DLD1 (cell line): ENCODE measurements around the gene DNMT3B.
"Not testable (repeated sequence)": the region's sequence is repeated elsewhere in the genome, so short reads cannot be mapped to it uniquely, and the experiment has no call there.

Source experiments
- in situ Hi-C: cut with HindIII; loops from 2 replicates; pipeline ENCODE4 v1.10.0; 2017; ENCODE audit warnings: low sequenced_read_pairs

The DNMT3B gene

DNA sequence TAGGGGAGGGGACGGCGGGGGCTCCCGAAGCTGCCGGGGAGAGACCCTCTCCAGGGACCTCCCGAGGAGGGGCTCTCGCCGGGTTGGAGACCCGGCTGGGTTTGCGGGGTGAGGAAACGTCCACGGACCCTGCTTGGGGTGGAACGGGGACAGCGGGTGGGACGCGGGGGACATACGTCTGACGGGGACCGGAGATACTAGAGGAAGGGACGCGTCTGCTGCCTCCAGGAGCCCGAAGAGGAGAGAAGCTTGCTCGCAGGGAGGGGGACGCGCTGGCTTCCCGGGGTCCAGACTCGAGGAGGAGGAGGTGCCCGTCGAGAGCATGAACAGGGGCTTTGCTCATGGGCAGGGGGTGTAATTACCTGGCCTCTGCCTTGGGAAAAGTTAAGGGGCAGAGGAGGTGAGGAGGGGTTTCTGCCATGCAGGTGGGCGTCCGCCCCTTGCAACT is 593 bp downstream of the DNMT3B start:
- in situ Hi-C loops, result no loop called here

- in situ Hi-C loops, result no loop called here
Measured at GRCh38 chr20:32763202-32764004, 1.2 kb downstream of the DNMT3B start.

DNA sequence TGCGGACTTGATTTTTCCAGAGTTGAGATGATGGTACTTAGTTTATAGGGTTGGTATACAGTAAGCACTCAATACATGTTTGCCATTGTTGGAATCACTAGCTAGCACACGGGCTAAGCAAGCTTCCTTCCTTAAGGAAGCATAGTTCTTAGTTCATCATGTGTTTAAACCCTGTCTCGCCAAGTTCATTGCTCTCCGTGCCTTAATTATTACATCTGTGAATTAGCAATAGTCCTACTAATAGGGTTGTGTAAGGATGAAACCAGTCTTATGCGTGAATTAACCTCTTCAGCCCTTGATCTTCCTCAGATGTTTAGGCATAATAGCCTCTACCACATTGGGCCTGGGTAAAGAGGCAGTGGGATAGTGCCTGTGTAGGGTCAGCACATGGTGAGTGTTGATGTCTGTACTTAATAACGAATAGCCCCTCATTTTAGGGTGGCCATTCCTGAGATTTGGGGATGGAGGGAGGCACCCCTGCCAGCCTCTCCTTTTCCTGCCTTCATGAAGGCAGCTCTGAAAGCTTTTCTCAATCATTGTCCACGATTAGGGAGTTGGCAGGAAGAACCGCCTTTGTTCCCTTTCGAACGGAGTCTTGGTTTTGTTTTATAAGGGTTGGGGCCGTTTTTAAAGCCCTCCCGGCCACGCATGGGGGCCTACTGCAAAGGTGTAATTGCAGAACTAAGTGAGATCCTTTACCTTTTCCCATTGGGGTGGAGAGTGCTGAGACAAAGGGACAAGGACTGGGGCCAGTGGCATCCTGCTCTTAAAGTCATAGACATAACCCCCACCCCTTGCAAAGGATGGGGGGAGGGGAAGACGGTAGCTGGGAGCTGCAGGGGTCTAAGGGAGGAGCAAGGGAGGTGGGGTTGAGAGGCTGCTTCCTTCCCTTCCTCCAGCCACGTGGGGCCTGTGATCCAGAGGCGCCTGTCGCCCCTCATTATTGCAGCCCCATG is 2.1 kb downstream of the DNMT3B start:
- in situ Hi-C loops, result no loop called here

- in situ Hi-C loops, result not testable (repeated sequence)
Measured at GRCh38 chr20:32765230-32765875, 3.2 kb downstream of the DNMT3B start.

DNA sequence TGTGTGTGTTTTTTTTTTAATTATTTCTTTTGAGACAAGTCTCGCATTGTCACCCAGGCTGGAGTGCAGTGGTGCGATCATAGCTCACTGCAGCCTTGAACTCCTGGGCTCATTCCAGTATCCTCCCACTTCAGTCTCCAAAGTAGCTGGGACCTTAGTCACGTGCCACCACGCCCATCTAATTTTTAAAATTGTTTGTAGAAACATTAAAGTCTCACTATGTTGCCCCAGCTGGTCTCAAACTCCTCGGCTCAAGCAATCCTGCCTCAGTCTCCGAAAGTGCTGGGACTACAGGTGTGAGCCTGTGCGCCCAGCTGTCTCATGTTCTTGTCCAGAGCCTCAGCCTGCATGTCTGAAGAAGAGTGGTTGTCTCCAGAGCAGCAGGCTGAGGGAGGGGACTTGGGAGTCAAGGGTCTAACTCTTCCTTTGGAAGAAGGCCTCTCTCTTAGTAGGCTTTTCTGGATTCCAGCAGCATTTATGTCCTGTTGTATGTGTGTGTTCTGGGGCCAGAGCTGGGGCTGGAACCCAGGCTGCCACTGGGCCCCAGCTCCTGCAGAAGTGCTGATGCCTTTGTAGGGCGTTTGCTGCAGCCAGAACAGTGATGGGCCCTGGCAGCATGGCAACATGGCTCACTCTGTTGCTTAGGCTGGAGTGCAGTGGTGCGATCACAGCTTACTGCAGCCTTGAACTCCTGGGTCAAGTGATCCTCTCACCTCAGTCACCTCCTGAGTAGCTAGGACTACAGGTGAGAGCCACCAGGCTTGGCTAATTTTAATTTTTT is 5.4 kb downstream of the DNMT3B start:
- in situ Hi-C loops, result no loop called here

DNA sequence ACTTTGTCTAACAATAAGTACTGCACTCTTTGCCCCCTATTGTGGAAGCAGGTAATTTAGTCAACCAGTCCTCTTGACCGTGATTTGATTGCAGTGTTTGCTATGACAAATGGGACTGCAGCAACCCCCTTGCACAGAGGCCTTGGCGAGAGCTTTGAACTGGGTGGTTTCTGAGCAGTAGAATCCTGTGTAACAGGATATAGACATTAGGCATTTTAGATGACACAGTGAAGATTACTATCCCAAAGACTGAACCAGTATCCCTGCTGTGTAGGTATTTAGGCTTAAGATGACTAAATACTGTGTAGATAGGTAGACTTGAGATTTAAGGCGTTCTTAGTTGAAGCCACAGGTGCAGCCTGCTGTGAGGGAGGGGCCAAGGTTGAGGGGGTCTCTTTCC is 9.9 kb downstream of the DNMT3B start:
- in situ Hi-C loops, result no loop called here

GRCh38 chr20:32773223-32773622 is 11.0 kb downstream of the DNMT3B start:
- in situ Hi-C loops, result no loop called here

DNA sequence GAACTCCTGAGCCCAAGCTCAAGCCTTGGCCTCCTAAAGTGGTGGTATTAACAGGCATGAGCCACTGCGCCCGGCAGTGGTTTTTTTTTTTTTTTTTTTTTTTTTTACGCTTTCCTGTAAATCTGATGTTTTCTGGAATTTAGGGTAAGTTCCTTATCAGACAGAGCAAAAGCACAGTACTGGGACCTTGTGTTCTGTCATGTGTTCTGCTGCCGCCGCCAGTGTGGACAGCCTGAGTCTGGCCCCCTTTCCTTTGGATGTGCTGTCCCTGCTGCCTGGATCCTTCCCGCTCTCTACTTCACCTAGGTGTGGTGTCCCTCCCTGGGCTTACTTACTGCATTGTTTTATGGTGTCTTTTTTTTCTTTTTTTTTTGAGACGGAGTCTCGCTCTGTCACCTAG is 11.7 kb downstream of the DNMT3B start:
- in situ Hi-C loops, result no loop called here

DNA sequence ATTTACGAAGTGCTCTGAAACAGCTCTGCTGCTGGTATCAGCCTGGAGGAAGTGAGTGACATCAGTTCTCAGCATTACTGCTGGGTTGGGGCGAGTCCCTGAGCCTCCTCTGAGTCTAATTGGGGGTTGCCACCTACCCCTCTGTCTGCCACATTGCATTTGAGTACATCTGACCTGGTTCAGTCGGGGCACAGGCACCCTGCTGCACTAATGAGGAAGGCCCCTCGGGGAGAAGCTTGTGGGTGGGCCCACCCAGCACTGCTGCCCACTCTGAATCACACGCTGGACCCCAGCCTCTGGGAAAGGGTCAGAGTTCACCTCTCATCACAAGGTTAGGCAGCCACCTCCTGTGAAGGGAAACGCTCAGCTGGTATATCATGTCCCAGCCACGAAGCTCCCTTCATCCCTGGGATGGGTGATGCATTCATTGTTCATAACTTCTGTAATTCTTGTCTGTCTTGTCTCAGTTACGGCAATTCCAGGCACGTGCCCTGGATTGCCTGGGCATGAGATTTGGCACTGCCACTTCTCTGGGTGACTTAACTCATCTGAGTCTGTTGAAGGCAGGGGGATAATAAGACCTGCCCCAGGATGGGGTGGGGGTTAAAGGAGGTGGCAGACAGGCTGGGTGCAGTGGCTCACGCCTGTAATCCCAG is 13.3 kb downstream of the DNMT3B start:
- in situ Hi-C loops, result loop anchor here (5.0 kb wide), 1 partner anchor 37 kb away; no protein-coding TSS in a partner anchor

- in situ Hi-C loops, result loop anchor here (5.0 kb wide), 1 partner anchor 35 kb away; no protein-coding TSS in a partner anchor
Measured at GRCh38 chr20:32777177-32777956, 15.2 kb downstream of the DNMT3B start.

- in situ Hi-C loops, result loop anchor here (5.0 kb wide), 1 partner anchor 33 kb away; no protein-coding TSS in a partner anchor
Measured at GRCh38 chr20:32779500-32780211, 17.5 kb downstream of the DNMT3B start.

GRCh38 chr20:32780278-32780677 is 18.1 kb downstream of the DNMT3B start:
- in situ Hi-C loops, result no loop called here

DNA sequence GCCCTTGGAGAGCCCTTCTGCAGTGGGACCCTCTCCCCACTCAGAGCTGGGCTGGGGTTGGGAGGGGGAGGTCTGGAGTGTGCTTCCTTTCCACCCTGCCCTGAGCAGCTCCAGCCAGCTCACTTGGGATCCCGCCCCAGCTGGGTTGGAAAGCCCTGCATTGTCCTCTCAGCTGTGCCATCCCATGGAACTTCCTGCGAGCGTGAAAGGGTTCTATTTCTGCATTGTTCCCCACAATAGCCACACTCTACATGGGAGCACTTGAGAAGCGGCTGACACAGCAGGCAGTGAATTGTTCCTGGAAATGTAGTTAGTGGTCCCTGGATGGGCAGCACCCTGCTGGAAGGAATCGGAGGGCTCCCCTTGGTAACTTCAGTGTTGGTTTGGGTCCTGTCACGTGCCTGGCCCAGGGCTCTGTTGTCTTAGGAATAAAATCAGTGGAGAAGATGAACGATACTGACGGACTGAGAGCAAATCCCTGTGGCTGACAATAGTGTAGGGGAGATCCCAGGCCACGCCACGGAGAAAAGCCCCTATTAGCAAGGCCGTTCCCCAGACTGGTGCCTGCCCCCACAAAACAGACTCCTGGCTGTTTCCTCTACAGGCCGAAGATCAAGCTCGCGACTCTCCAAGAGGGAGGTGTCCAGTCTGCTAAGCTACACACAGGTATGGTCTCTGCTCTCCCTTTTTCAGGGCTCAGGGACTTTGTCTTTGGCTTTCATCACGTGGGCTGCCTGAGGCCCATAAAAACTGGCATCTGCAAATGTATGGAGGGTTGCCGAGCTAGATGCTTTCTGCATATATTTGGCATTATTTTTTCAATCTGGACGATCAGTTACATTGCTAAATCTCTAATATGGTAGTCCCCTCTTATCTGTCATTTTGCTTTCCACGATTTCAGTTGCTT is 18.8 kb downstream of the DNMT3B start:
- in situ Hi-C loops, result no loop called here

GRCh38 chr20:32784369-32785080 is 22.3 kb downstream of the DNMT3B start:
- in situ Hi-C loops, result no loop called here

GRCh38 chr20:32786059-32786760 is 24.0 kb downstream of the DNMT3B start:
- in situ Hi-C loops, result no loop called here

DNA sequence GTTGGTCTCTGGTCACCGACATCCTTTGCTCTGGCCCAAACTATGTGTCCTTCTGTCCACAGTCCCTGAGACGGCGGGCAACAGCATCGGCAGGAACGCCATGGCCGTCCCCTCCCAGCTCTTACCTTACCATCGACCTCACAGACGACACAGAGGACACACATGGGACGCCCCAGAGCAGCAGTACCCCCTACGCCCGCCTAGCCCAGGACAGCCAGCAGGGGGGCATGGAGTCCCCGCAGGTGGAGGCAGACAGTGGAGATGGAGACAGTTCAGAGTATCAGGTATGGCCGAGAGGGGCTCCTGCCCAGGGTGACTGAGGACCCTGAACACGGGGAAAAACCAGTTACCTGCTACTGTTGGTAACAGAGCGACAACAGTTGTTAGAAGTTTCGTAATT is 25.0 kb downstream of the DNMT3B start:
- in situ Hi-C loops, result no loop called here
